Osteoblast (primary cell): ENCODE data around the gene SH3BP5. TPM values are rescaled to one million over a fixed set of nuclear protein-coding genes. Genes with fewer than 3 reads are reported as not detected.

Experiments
- DNase-seq: peaks from one replicate; pipeline ENCODE4 v3.0.0; 2011; ENCODE audit warnings: low spot score, mixed read lengths; ENCODE audit not compliant: insufficient read length; ENCODE audit errors: missing footprints
- H2AFZ ChIP-seq: 2 replicates; pipeline ENCODE4 v1.6.0; 2011; ENCODE audit warnings: mild to moderate bottlenecking, low read length
- H3K27ac ChIP-seq: 2 replicates; pipeline ENCODE4 v1.5.1; 2011; ENCODE audit warnings: mild to moderate bottlenecking, low read depth, low read length, moderate library complexity
- H3K27me3 ChIP-seq: 2 replicates; pipeline ENCODE4 v1.6.0; 2012; ENCODE audit warnings: mild to moderate bottlenecking, control low read depth, inconsistent platforms, low read length, moderate library complexity; ENCODE audit not compliant: insufficient read depth
- H3K36me3 ChIP-seq: 2 replicates; pipeline ENCODE4 v1.5.1; 2011; ENCODE audit warnings: mild to moderate bottlenecking, low read length, control low read depth, moderate library complexity; ENCODE audit not compliant: insufficient read depth
- H3K4me1 ChIP-seq: 2 replicates; pipeline ENCODE4 v1.5.1; 2011; ENCODE audit warnings: mild to moderate bottlenecking, low read length, control low read depth, moderate library complexity; ENCODE audit not compliant: insufficient read depth
- H3K4me2 ChIP-seq: 2 replicates; pipeline ENCODE4 v1.6.0; 2011; ENCODE audit warnings: mild to moderate bottlenecking, low read length; ENCODE audit not compliant: insufficient read depth
- H3K4me3 ChIP-seq: fragments of 200-600 bp; sonication (generic); 3 replicates; pipeline ENCODE4 v1.5.1; 2012; ENCODE audit warnings: mild to moderate bottlenecking, low read length, inconsistent platforms; ENCODE audit not compliant: insufficient read depth
- H3K79me2 ChIP-seq: 2 replicates; pipeline ENCODE4 v1.6.0; 2012; ENCODE audit warnings: mild to moderate bottlenecking, low read length, control low read depth, inconsistent platforms; ENCODE audit not compliant: insufficient read depth
- H3K9me3 ChIP-seq: 2 replicates; pipeline ENCODE4 v1.5.1; 2011; ENCODE audit warnings: low read depth, low read length, control low read depth
- H4K20me1 ChIP-seq: 2 replicates; pipeline ENCODE4 v1.6.0; 2012; ENCODE audit warnings: mild to moderate bottlenecking, low read length, control low read depth; ENCODE audit not compliant: insufficient read depth
- total RNA-seq: library from RNA; depleted of rRNA; stranded (reverse); fragments of >200 nt; gene quantifications from 2 replicates; pipeline ENCODE4 v1.2.3, GENCODE V29; 2012
- TF ChIP-seq, protein P1 (sequence below): IDR thresholded peaks from 2 replicates; pipeline ENCODE4 v1.5.1; 2011; ENCODE audit warnings: mild to moderate bottlenecking, low read depth, low read length, moderate library complexity; ENCODE audit errors: extremely low read depth

The SH3BP5 gene
- total RNA-seq, 1 donor: 67.3 TPM

DNA sequence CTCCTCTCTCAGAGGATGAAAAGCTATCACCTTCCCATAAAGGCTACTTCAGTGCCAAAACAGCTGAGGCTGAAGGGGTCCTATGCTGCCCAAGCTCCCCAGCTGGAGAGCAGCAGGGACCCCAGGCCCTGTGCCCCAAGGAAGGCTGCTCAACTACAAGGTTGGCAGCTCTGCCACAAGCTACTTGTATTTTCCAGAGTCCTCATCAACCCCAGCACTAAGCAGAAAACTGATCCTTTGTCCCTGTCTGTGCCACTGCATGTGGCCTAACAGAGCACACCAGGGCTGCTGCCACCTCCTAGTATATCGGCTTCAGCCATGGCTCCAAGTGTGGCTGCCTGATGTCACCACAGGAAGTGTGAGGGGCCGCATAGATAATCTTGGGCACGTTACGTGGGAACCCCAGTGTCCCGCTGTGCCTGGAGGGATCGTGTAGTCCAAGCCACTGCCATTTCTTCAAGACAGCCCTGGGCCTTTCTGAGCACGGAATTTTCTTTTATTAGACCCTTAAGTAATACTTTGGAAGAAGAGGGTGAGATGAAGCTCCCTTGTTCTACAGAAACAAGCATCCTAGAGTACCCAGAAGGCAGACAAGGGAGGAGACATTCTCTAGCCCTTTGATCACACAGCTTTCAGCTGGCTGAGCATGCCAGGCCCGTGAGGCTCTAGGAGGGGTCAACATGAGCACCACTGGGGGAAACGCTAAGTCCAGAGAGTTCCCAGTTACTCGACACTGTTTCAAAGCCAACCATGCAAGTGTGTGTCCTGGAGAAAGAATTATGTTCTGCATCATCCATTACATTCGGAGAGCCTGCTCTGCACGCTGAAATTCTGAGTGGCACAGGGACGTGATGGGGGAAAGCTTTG is 65.6 kb downstream of the SH3BP5 start:
- Histone ChIP-seq H3K4me1 (peaks cover 26% of the 10 kb centered on the region), H3K79me2 (peaks cover 47% of the 10 kb centered on the region), H3K36me3 (peaks cover 3% of the 10 kb centered on the region), H3K4me2 (no peak overlapping the region), H3K4me3 (no peak overlapping the region), H4K20me1 (peaks cover 17% of the 10 kb centered on the region), H3K27ac (no peak overlapping the region), H3K9me3 (no peaks in the 10 kb centered on the region), H3K27me3 (no peaks in the 10 kb centered on the region), H2AFZ (no peak overlapping the region)
- TF ChIP-seq, protein P1, sequence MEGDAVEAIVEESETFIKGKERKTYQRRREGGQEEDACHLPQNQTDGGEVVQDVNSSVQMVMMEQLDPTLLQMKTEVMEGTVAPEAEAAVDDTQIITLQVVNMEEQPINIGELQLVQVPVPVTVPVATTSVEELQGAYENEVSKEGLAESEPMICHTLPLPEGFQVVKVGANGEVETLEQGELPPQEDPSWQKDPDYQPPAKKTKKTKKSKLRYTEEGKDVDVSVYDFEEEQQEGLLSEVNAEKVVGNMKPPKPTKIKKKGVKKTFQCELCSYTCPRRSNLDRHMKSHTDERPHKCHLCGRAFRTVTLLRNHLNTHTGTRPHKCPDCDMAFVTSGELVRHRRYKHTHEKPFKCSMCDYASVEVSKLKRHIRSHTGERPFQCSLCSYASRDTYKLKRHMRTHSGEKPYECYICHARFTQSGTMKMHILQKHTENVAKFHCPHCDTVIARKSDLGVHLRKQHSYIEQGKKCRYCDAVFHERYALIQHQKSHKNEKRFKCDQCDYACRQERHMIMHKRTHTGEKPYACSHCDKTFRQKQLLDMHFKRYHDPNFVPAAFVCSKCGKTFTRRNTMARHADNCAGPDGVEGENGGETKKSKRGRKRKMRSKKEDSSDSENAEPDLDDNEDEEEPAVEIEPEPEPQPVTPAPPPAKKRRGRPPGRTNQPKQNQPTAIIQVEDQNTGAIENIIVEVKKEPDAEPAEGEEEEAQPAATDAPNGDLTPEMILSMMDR: no peak
- DNase-seq: no peak

DNA sequence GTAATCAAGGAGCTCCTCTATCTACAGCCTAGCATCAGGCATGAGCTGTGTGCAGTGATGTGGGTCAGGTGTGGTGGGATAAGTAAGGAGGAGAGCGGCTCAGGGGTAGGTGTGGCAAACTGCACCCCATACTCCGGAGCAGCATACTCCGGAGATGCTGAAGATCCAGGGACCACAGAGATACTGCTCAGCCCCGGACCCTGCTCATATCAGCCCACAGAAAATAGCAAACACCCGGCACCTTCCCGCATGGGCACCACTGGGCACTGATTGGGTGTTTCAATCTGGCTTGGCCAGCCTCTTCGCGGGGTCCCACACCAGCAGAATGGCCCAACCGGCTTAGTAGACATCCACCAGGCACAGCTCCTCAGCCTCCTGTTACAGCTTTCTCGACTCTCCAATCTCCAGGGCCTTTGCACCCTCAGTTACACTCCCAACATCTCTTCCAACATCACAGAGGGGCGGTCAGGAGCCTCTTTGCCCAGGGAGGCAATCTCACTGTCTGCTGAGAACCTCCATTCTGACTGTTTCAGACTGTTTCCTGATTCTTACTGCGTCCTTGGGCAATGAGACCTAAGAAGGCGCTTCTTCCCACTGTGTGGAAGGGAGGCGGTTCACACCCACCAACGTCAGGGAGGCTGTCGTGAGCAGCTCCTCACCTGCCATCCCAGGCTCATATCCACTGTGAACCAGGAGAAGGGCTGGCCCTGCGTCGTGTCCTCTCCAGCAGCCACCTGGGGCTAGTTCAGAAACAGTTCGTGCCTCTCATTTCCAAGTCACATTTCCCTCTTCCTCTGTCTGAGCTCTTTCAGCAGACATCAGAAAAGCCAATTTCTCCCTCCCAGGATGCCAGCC is 66.5 kb downstream of the SH3BP5 start:
- Histone ChIP-seq H3K79me2 (peaks cover 48% of the 10 kb centered on the region), H3K9me3 (no peaks in the 10 kb centered on the region), H3K27ac (no peak overlapping the region), H3K27me3 (no peaks in the 10 kb centered on the region), H3K4me1 (peaks cover 23% of the 10 kb centered on the region), H3K36me3 (peaks cover 11% of the 10 kb centered on the region), H3K4me3 (no peak overlapping the region), H3K4me2 (no peak overlapping the region), H2AFZ (no peak overlapping the region), H4K20me1 (peaks cover 17% of the 10 kb centered on the region)
- TF ChIP-seq, protein P1: no peak
- peak; percentile 26 for DNase-seq

DNA sequence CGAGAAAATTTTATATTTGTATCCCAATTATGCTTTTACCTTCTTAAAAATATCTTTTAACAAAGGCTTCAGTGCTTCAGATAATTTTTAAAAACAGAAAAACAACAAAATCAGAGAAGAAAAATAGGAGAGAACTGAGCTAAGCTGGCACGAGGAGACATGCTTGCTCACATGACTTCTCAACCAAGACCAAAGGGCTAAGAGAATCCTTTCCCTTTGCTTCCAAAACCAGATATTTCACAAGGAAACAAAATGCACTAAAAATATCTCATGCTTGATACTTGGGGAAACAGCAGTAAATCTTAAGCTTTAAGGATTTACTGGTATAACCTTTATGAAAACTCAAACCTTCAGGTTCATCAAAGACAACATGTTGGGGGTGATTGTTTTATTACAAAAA is 67.9 kb downstream of the SH3BP5 start:
- H3K27ac ChIP-seq: no peak overlapping the region

More for the DNA sequence above, 67.9 kb downstream of the SH3BP5 start:
- H2AFZ ChIP-seq: no peak overlapping the region
- H3K27me3 ChIP-seq: no peaks in the 10 kb centered on the region
- peaks cover 17% of the 10 kb centered on the region for H4K20me1 ChIP-seq
- H3K79me2 ChIP-seq: peaks cover 48% of the 10 kb centered on the region
- H3K4me3 ChIP-seq: no peak overlapping the region
- DNase-seq: no peak
- no peak overlapping the region for H3K4me2 ChIP-seq
- TF ChIP-seq, protein P1: no peak
- peaks cover 23% of the 10 kb centered on the region for H3K36me3 ChIP-seq
- no peaks in the 10 kb centered on the region for H3K9me3 ChIP-seq
- peaks cover 12% of the 10 kb centered on the region for H3K4me1 ChIP-seq
